Measurements from ENCODE around the gene TMEM229B.
A peak's percentile ranks its signal among the peaks of the same experiment; 100 is the strongest.

TMEM229B gene

GRCh38 chr14:67526676-67527459 is 38.3 kb upstream of the TMEM229B start:
- H3K36me3 ChIP-seq (ENCODE audit: control insufficient read depth in 1 of 2, insufficient read depth in 2 of 2, low read length in 2 of 2): no peaks in the 10 kb centered on the region
- no peak overlapping the region for H3K4me3 ChIP-seq (ENCODE audit: low read depth in 1 of 2, low read length in 2 of 2)
- no peak overlapping the region for H3K27ac ChIP-seq (ENCODE audit: low read depth, low read length)
- peaks cover 8 to 21% of the 10 kb centered on the region in 2 donors for H3K4me1 ChIP-seq (ENCODE audit: control insufficient read depth in 1 of 2, insufficient read depth in 2 of 2, low read length in 2 of 2)
- H3K27me3 ChIP-seq (ENCODE audit: control insufficient read depth in 1 of 2, insufficient read depth in 2 of 2, low read length in 2 of 2): no peaks in the 10 kb centered on the region
- no peaks in the 10 kb centered on the region for H3K9me3 ChIP-seq (ENCODE audit: control insufficient read depth in 1 of 2, low read length in 2 of 2)
- no peak overlapping the region for H3K9ac ChIP-seq (ENCODE audit: low read depth in 1 of 2, low read length in 2 of 2)

GRCh38 chr14:67526181-67526580 is 37.7 kb upstream of the TMEM229B start:
- Histone ChIP-seq H3K4me3 (ENCODE audit: low read depth in 1 of 2, low read length in 2 of 2) (no peak overlapping the region), H3K4me1 (ENCODE audit: control insufficient read depth in 1 of 2, insufficient read depth in 2 of 2, low read length in 2 of 2) (peaks cover 8 to 21% of the 10 kb centered on the region in 2 donors), H3K9me3 (ENCODE audit: control insufficient read depth in 1 of 2, low read length in 2 of 2) (no peaks in the 10 kb centered on the region), H3K27ac (ENCODE audit: low read depth, low read length) (no peak overlapping the region), H3K9ac (ENCODE audit: low read depth in 1 of 2, low read length in 2 of 2) (no peak overlapping the region), H3K27me3 (ENCODE audit: control insufficient read depth in 1 of 2, insufficient read depth in 2 of 2, low read length in 2 of 2) (no peaks in the 10 kb centered on the region), H3K36me3 (ENCODE audit: control insufficient read depth in 1 of 2, insufficient read depth in 2 of 2, low read length in 2 of 2) (no peaks in the 10 kb centered on the region)

- no peak overlapping the region for H3K4me3 ChIP-seq (ENCODE audit: low read depth in 1 of 2, low read length in 2 of 2)
- H3K27me3 ChIP-seq (ENCODE audit: control insufficient read depth in 1 of 2, insufficient read depth in 2 of 2, low read length in 2 of 2): no peaks in the 10 kb centered on the region
- peaks cover 8 to 21% of the 10 kb centered on the region in 2 donors for H3K4me1 ChIP-seq (ENCODE audit: control insufficient read depth in 1 of 2, insufficient read depth in 2 of 2, low read length in 2 of 2)
These were observed 36.9 kb upstream of the TMEM229B start for GRCh38 chr14:67525389-67525788.

GRCh38 chr14:67524634-67524963 is 36.1 kb upstream of the TMEM229B start:
- Histone ChIP-seq H3K9me3 (ENCODE audit: control insufficient read depth in 1 of 2, low read length in 2 of 2) (no peaks in the 10 kb centered on the region), H3K4me3 (ENCODE audit: low read depth in 1 of 2, low read length in 2 of 2) (no peak overlapping the region), H3K4me1 (ENCODE audit: control insufficient read depth in 1 of 2, insufficient read depth in 2 of 2, low read length in 2 of 2) (peaks cover 8 to 21% of the 10 kb centered on the region in 2 donors), H3K9ac (ENCODE audit: low read depth in 1 of 2, low read length in 2 of 2) (no peak overlapping the region), H3K27ac (ENCODE audit: low read depth, low read length) (no peak overlapping the region), H3K27me3 (ENCODE audit: control insufficient read depth in 1 of 2, insufficient read depth in 2 of 2, low read length in 2 of 2) (peaks cover 0 to under 1% of the 10 kb centered on the region in 2 donors), H3K36me3 (ENCODE audit: control insufficient read depth in 1 of 2, insufficient read depth in 2 of 2, low read length in 2 of 2) (no peaks in the 10 kb centered on the region)

More at GRCh38 chr14:67525389-67525788, 36.9 kb upstream of the TMEM229B start:
- H3K36me3 ChIP-seq (ENCODE audit: control insufficient read depth in 1 of 2, insufficient read depth in 2 of 2, low read length in 2 of 2): no peaks in the 10 kb centered on the region
- H3K9ac ChIP-seq (ENCODE audit: low read depth in 1 of 2, low read length in 2 of 2): peak overlapping the region in 1 of 2 donors; percentile 10
- H3K27ac ChIP-seq (ENCODE audit: low read depth, low read length): no peak overlapping the region
- H3K9me3 ChIP-seq (ENCODE audit: control insufficient read depth in 1 of 2, low read length in 2 of 2): no peaks in the 10 kb centered on the region

- Histone ChIP-seq H3K27ac (ENCODE audit: low read depth, low read length) (no peak overlapping the region), H3K27me3 (ENCODE audit: control insufficient read depth in 1 of 2, insufficient read depth in 2 of 2, low read length in 2 of 2) (peaks cover 3 to 5% of the 10 kb centered on the region in 2 donors), H3K9ac (ENCODE audit: low read depth in 1 of 2, low read length in 2 of 2) (no peak overlapping the region), H3K36me3 (ENCODE audit: control insufficient read depth in 1 of 2, insufficient read depth in 2 of 2, low read length in 2 of 2) (no peaks in the 10 kb centered on the region), H3K9me3 (ENCODE audit: control insufficient read depth in 1 of 2, low read length in 2 of 2) (no peaks in the 10 kb centered on the region), H3K4me3 (ENCODE audit: low read depth in 1 of 2, low read length in 2 of 2) (no peak overlapping the region), H3K4me1 (ENCODE audit: control insufficient read depth in 1 of 2, insufficient read depth in 2 of 2, low read length in 2 of 2) (peaks cover 8 to 21% of the 10 kb centered on the region in 2 donors)
These were observed 35.5 kb upstream of the TMEM229B start for GRCh38 chr14:67523764-67524633.

GRCh38 chr14:67522270-67522669 is 33.7 kb upstream of the TMEM229B start:
- Histone ChIP-seq H3K27ac (ENCODE audit: low read depth, low read length) (no peak overlapping the region), H3K9me3 (ENCODE audit: control insufficient read depth in 1 of 2, low read length in 2 of 2) (no peaks in the 10 kb centered on the region), H3K4me3 (ENCODE audit: low read depth in 1 of 2, low read length in 2 of 2) (no peak overlapping the region), H3K9ac (ENCODE audit: low read depth in 1 of 2, low read length in 2 of 2) (no peak overlapping the region), H3K4me1 (ENCODE audit: control insufficient read depth in 1 of 2, insufficient read depth in 2 of 2, low read length in 2 of 2) (peaks cover 8 to 16% of the 10 kb centered on the region in 2 donors), H3K27me3 (ENCODE audit: control insufficient read depth in 1 of 2, insufficient read depth in 2 of 2, low read length in 2 of 2) (peaks cover 3 to 5% of the 10 kb centered on the region in 2 donors), H3K36me3 (ENCODE audit: control insufficient read depth in 1 of 2, insufficient read depth in 2 of 2, low read length in 2 of 2) (no peaks in the 10 kb centered on the region)

- no peak overlapping the region for H3K9ac ChIP-seq (ENCODE audit: low read depth in 1 of 2, low read length in 2 of 2)
- H3K9me3 ChIP-seq (ENCODE audit: control insufficient read depth in 1 of 2, low read length in 2 of 2): no peaks in the 10 kb centered on the region
- no peak overlapping the region for H3K4me3 ChIP-seq (ENCODE audit: low read depth in 1 of 2, low read length in 2 of 2)
- peaks cover 8 to 15% of the 10 kb centered on the region in 2 donors for H3K4me1 ChIP-seq (ENCODE audit: control insufficient read depth in 1 of 2, insufficient read depth in 2 of 2, low read length in 2 of 2)
- no peak overlapping the region for H3K27ac ChIP-seq (ENCODE audit: low read depth, low read length)
- H3K27me3 ChIP-seq (ENCODE audit: control insufficient read depth in 1 of 2, insufficient read depth in 2 of 2, low read length in 2 of 2): peaks cover 3 to 5% of the 10 kb centered on the region in 2 donors
- no peaks in the 10 kb centered on the region for H3K36me3 ChIP-seq (ENCODE audit: control insufficient read depth in 1 of 2, insufficient read depth in 2 of 2, low read length in 2 of 2)
These were observed 32.0 kb upstream of the TMEM229B start for GRCh38 chr14:67520482-67520881.

- Histone ChIP-seq H3K27ac (ENCODE audit: low read depth, low read length) (no peak overlapping the region), H3K9me3 (ENCODE audit: control insufficient read depth in 1 of 2, low read length in 2 of 2) (no peaks in the 10 kb centered on the region), H3K4me1 (ENCODE audit: control insufficient read depth in 1 of 2, insufficient read depth in 2 of 2, low read length in 2 of 2) (peaks cover 5 to 14% of the 10 kb centered on the region in 2 donors), H3K4me3 (ENCODE audit: low read depth in 1 of 2, low read length in 2 of 2) (no peak overlapping the region), H3K36me3 (ENCODE audit: control insufficient read depth in 1 of 2, insufficient read depth in 2 of 2, low read length in 2 of 2) (no peaks in the 10 kb centered on the region), H3K27me3 (ENCODE audit: control insufficient read depth in 1 of 2, insufficient read depth in 2 of 2, low read length in 2 of 2) (peaks cover 3 to 5% of the 10 kb centered on the region in 2 donors), H3K9ac (ENCODE audit: low read depth in 1 of 2, low read length in 2 of 2) (no peak overlapping the region)
These were observed 30.9 kb upstream of the TMEM229B start for GRCh38 chr14:67519406-67519805.

GRCh38 chr14:67517083-67517482 is 28.6 kb upstream of the TMEM229B start:
- Histone ChIP-seq H3K27ac (ENCODE audit: low read depth, low read length) (no peak overlapping the region), H3K4me3 (ENCODE audit: low read depth in 1 of 2, low read length in 2 of 2) (no peak overlapping the region), H3K36me3 (ENCODE audit: control insufficient read depth in 1 of 2, insufficient read depth in 2 of 2, low read length in 2 of 2) (no peaks in the 10 kb centered on the region), H3K9me3 (ENCODE audit: control insufficient read depth in 1 of 2, low read length in 2 of 2) (no peaks in the 10 kb centered on the region), H3K9ac (ENCODE audit: low read depth in 1 of 2, low read length in 2 of 2) (no peak overlapping the region), H3K27me3 (ENCODE audit: control insufficient read depth in 1 of 2, insufficient read depth in 2 of 2, low read length in 2 of 2) (peaks cover 3 to 5% of the 10 kb centered on the region in 2 donors), H3K4me1 (ENCODE audit: control insufficient read depth in 1 of 2, insufficient read depth in 2 of 2, low read length in 2 of 2) (peaks cover 14 to 24% of the 10 kb centered on the region in 2 donors)

GRCh38 chr14:67516676-67517075 is 28.2 kb upstream of the TMEM229B start:
- Histone ChIP-seq H3K27ac (ENCODE audit: low read depth, low read length) (no peak overlapping the region), H3K4me3 (ENCODE audit: low read depth in 1 of 2, low read length in 2 of 2) (no peak overlapping the region)

More at GRCh38 chr14:67516676-67517075, 28.2 kb upstream of the TMEM229B start:
- H3K9me3 ChIP-seq (ENCODE audit: control insufficient read depth in 1 of 2, low read length in 2 of 2): no peaks in the 10 kb centered on the region
- H3K27me3 ChIP-seq (ENCODE audit: control insufficient read depth in 1 of 2, insufficient read depth in 2 of 2, low read length in 2 of 2): peaks cover 3 to 5% of the 10 kb centered on the region in 2 donors
- H3K9ac ChIP-seq (ENCODE audit: low read depth in 1 of 2, low read length in 2 of 2): no peak overlapping the region
- no peaks in the 10 kb centered on the region for H3K36me3 ChIP-seq (ENCODE audit: control insufficient read depth in 1 of 2, insufficient read depth in 2 of 2, low read length in 2 of 2)
- peaks cover 14 to 24% of the 10 kb centered on the region in 2 donors for H3K4me1 ChIP-seq (ENCODE audit: control insufficient read depth in 1 of 2, insufficient read depth in 2 of 2, low read length in 2 of 2)

Measured in duodenal mucosa (tissue), 2 donors.